NCI-H345 (cell line): Measurements from ENCODE around the gene PRPF19.

ENCODE experiments used
- DNase-seq: peaks from one replicate; lab custom pipeline; 2025; lab: John Stamatoyannopoulos, UW

Gene PRPF19

GRCh38 chr11:60937811-60938210, 31.4 kb upstream of the PRPF19 start:
- no peak for DNase-seq

- no peak for DNase-seq
Observed at GRCh38 chr11:60937144-60937527, 30.8 kb upstream of the PRPF19 start.

GRCh38 chr11:60936467-60937143, 30.2 kb upstream of the PRPF19 start:
- no peak for DNase-seq

GRCh38 chr11:60935676-60936442, 29.5 kb upstream of the PRPF19 start:
- DNase-seq: no peak

- DNase-seq: no peak
Observed at GRCh38 chr11:60934790-60935605, 28.6 kb upstream of the PRPF19 start.

- DNase-seq: no peak
Observed at GRCh38 chr11:60934124-60934789, 27.9 kb upstream of the PRPF19 start.

GRCh38 chr11:60933416-60934123, 27.2 kb upstream of the PRPF19 start:
- DNase-seq: no peak

- no peak for DNase-seq
Observed at GRCh38 chr11:60932605-60933356, 26.4 kb upstream of the PRPF19 start.

GRCh38 chr11:60931917-60932316, 25.5 kb upstream of the PRPF19 start:
- no peak for DNase-seq

- no peak for DNase-seq
Observed at GRCh38 chr11:60930394-60930793, 24.0 kb upstream of the PRPF19 start.

GRCh38 chr11:60929764-60930163, 23.4 kb upstream of the PRPF19 start:
- DNase-seq: no peak

GRCh38 chr11:60928563-60929001, 22.2 kb upstream of the PRPF19 start:
- no peak for DNase-seq

- DNase-seq: no peak
Observed at GRCh38 chr11:60927600-60927999, 21.2 kb upstream of the PRPF19 start.

GRCh38 chr11:60927061-60927592, 20.7 kb upstream of the PRPF19 start:
- no peak for DNase-seq

- no peak for DNase-seq
Observed at GRCh38 chr11:60926500-60926899, 20.1 kb upstream of the PRPF19 start.

GRCh38 chr11:60925868-60926267, 19.5 kb upstream of the PRPF19 start:
- no peak for DNase-seq

GRCh38 chr11:60924906-60925853, 18.8 kb upstream of the PRPF19 start:
- DNase-seq: peak; percentile 65

- peak; percentile 83 for DNase-seq
Observed at GRCh38 chr11:60924110-60924905, 17.9 kb upstream of the PRPF19 start, which contains the start of gene TMEM132A. Gene TMEM132A, plus strand, starts transcription at chr11:60924460. Its CDS starts 174 bp downstream, at chr11:60924634.

- DNase-seq: no peak
Observed at GRCh38 chr11:60923800-60924109, 17.4 kb upstream of the PRPF19 start.
